HG03025 (cell line): Measurements from ENCODE around the gene ADAMTS9.

Source experiments
- ATAC-seq: cut with Tn5 transposase; IDR thresholded peaks from one replicate; pipeline ENCODE4 v1.9.1; 2021; ENCODE audit warnings: mild to moderate bottlenecking, moderate library complexity; ENCODE audit not compliant: unreplicated experiment, low FRiP score

ADAMTS9 gene

DNA sequence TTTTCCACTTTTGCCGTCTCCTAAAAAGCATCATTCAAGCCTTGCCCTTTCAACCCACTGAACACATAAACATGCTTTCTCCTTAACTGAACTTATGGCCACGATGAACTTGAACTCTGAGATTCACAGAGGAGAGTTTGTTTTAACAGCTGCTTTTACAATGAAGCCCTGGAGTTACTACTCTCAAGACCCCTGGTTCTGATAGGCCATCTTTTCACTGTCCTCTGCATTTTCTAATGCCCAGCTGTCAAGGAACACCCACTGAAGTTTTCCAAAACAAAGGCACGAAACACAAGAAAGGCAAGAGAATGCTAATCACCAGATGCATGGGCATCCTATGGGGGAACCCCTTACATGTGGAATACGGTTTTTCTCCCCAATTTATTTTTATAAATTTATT, 100.8 kb downstream of the ADAMTS9 start:
- no peak for ATAC-seq

DNA sequence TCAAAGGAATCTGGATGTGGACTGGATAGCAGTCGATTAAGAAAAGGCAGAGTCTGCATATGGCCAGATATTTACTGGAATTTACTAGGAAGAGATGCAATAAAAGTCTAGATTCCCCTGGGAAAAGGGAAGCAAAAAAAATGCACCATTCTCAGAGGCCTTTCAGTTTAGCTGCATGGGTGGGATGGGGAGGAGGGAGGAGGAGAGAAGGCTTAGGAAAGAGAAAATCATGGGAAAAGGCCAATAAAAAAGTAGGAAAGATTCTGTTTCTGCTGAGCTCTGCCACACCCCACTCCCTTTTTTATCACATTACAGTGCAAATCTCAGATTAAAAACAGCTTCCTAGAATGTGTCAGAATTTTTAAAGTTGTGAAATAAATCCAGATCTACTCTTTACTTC, 103.6 kb downstream of the ADAMTS9 start:
- no peak for ATAC-seq

DNA sequence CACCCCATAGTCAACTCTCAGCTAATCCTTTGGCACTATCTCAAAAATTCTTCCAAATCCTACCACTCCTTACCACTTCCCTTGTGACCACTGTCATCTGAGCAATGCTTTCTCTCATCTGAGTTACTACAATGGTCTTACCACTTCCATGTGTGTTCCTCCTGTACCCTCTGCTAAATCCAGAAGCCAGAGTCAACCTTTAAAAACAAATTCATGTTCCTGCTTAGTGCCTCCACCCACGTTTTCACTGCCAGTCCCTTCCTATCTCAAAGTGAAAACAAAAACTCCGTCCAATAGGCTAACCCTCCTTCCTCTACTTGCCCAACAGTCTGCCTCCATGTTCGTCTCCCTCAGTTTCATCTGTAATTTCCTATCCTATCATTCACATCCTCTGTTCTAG, 109.0 kb downstream of the ADAMTS9 start:
- no peak for ATAC-seq

DNA sequence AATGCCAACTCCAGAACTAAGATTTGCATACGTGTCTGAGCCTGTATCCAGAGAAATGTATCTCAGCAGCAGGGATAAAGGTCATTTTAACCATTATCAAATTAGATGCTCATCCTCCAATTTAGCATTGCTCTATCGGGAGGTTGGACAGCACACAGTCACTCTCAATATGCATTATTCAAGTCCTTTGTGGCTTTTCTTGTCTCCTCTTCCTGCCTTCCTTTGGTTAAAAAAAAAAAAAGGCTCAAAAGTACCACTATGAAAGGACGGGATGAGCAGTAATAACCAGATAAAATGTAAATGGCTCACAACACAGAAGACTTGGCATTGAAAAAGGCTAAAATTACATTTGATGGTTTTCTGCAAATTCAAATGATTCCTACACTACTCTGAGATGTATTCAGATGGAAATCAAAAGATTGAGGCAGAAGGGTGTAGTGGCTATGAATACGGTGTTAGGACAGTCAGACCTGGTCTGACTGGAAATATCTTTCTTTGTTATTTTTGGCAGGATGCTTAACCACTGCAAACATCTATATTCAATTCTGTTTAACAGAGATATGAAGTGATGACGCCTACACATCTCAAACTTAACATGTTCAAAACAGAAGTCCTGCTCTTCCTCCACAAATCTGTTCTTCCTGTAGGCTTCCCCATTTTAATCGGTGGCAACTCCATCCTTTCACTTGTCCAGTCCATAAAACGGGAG, 109.6 kb downstream of the ADAMTS9 start:
- no peak for ATAC-seq

DNA sequence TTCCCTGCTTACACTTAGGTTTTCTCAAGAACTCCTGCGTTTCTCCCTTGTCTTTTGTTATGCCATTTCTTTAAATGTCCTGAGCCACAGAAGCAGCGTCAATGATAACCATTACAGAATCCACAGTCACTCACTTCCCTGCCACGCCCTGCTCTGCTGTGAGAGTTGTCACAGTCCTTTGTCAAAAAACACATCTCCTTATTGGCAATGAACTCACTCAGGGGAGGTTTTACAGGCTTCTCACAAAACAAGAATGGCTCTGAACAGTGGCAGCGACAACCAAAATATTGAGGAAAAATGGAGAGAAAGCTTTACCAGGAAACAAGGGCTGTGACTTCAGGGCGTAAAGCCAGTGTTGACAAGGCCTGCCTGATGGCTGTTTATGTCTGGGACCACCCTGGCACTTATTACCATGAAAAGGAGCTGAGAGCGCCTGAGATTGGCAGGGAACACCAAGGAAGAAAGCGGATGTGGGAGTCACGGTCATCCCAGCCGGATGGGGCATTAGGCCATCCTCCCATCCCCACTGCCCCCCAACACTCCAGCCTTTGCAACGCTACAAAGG, 111.5 kb downstream of the ADAMTS9 start:
- ATAC-seq: no peak

DNA sequence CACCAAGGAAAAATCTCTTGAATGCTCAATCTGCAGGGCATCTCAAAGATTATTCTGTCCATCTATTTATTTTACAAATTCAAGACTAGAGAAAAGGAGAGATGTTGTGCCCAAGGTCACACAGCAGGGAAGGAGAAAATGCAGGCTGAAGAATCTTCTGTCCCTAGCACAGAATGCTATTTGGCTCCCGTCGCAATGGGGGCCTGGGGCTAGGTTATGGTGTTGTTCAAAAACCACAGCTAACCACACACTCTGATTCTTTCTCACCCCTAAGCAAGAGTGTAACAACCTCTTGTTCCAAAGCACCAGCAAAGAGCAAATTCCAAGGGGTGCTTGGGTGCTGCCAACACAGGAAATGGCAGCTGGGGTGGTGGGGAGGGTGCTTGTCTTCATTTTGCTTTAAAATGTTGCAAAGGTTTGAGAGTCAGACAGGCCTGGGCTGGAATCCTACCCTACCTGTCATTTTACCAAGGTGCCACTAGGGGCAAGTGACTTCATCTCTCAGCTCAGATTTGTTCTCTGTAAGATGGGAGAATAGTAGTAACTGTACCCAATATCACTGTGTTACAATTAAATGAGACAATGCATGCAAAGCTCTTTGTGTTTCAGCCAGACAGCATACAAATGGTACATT, 112.5 kb downstream of the ADAMTS9 start:
- peak; percentile 72 for ATAC-seq

DNA sequence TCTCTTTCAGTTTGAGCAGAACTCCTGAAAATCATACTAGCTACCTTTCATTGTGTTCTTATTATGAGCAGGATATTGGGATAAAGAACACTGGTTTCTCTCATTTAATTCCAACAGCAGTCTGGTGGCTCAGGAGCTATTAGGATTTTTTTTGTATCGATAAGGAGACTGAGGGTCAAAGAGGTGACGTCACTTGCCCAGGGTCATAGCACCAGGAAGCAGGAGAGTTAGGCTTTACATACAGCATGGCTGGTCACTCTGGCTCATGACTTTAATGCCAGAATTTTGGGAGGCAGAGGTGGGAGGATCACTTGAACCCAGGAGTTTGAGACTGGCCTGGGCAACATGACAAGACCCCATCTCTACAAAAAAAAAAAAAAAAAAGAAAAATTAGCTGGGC, 113.6 kb downstream of the ADAMTS9 start:
- no peak for ATAC-seq

DNA sequence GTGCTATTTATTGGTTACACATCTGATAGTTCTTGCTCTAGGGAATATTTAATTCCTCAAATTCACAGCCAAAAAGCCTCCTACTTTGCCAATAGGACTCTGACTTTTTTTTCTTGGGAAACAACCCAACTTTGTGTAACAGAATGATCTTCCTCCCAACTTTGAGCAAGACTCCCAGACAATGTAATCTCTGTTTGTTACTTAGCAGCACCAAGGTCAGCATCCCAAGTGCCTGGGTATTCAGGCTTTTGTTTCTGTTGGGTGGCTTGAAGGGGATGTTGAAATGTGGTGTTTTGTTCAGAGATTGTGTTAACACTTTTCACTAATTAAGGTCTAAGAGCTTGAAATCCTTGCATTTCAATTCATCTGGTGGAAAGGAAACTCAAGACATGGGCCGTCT, 115.8 kb downstream of the ADAMTS9 start:
- ATAC-seq: no peak

DNA sequence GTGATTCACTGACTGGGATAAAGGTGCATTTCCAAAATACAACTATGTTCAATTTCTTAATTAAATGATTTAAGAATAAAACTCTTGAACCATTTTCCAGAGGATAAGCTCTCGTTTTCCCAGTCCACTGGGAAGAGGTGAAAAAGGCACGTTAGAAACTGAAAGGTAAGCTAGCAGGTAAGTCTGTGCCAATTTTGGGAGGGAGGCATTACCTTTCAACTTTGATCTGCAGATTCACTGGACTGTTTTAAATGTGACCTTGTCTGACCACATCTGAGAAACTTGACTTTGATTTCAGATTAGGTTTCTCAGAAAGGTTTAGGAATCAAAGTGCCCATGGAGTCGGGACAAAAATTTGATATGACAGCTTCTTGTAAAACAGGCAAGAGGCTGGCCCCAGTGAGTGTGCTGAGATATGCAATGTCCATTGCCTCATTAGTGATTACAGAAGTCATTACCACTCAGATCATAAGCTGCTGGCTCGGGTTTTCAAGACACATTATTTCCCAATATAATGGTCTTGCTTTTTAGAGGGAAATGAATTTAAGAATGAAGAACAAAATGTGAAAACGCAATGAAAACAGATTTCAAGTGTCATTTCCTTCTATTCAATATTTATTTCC, 118.8 kb downstream of the ADAMTS9 start:
- no peak for ATAC-seq

DNA sequence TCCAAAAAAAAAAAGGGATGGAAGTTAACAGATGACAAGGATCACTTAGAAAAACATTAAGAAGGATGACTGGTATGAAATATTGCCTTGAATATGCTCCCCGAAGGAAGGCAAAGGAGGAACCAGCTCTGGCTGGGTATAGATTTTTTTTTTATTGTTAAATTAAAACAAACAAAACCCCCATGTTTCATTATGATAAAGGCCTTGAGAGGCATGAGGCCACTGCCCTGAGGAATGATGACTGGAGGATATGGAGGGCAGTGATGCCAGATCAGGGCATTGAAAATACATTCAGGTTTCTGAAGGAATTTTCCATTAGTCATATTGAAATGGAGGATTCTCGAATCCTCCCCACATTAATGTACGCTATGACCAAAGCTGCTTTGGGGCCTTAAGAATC, 120.9 kb downstream of the ADAMTS9 start:
- ATAC-seq: no peak

DNA sequence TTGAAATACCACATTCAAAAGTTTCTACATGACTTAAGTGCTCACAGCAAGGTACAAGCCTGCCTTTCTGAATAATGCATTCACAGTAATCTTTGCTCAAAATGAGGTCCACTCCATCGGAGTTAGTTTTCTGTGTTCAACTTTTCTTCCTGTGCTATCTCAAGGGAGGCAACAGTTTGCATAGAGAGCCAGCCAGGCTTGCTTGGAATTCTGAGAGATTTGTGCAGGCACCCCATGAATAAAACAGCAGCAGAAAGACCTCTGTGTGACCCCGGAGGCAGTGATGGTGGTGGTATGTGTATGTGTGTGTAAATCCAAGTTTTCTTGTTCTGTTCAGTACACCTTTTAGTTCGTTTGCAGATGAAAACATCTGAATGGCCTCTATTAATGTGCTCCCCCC, 124.0 kb downstream of the ADAMTS9 start:
- ATAC-seq: no peak

DNA sequence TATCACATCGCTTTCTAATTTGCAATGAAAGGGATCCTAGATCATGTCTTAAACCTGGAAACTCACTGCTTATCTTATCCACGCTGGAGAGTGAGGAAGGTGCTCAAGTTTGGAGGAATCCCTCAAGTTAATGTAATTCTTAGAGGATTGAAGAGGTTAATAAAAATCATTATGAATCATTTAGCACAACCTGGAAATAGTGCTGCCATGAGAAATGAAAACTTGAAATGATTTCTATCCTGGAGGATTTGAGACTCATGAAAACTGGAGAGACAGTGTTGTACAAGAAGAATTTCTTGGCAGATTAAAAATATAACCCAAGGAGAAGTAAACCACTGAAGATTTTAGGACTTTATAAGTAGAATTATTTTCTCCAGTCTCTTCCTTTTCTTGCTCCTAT, 125.9 kb downstream of the ADAMTS9 start:
- ATAC-seq: no peak

DNA sequence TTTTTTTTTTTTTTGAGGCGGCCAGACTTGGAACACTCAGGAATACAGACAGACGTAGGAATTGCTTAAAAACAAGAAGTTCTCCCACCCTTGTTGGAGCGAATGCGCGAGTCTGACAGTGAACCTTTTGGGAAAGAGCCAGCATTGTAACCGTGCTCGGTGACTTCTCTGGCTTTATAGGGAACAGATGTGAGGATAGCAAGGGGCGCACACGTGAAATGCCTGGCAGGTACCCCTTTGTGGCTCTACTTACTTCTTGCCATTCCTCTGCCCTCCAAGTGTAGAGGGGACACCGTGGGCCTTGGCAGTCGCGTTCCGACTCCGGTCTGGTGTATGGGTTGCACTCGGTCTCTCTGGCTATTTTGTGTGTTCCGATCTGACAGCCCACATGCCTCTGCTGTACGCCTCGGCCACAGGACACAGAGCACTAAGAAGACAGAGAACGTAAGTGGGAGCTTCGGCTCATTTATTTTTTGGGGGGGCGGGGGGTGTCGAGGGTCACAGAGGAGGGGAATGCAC, 126.4 kb downstream of the ADAMTS9 start:
- ATAC-seq: no peak

DNA sequence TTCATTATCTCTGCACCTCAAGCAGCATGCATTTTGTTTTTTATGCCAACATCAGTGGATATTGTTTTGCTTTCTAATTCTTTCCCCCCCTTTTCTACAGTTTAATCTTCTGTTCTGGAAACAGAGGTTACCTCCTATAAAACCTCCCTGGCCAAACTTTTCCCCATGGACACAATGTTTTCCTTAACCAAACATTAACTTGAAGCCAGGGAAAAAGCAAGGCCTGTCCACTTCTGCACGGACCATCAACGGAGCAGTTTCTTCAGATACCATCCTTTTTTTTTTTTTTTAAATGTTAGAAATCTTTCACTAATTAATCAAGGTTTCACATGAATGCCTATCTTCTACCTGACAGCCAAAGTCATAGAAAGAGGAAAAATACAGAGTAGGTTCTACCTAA, 127.0 kb downstream of the ADAMTS9 start:
- no peak for ATAC-seq

DNA sequence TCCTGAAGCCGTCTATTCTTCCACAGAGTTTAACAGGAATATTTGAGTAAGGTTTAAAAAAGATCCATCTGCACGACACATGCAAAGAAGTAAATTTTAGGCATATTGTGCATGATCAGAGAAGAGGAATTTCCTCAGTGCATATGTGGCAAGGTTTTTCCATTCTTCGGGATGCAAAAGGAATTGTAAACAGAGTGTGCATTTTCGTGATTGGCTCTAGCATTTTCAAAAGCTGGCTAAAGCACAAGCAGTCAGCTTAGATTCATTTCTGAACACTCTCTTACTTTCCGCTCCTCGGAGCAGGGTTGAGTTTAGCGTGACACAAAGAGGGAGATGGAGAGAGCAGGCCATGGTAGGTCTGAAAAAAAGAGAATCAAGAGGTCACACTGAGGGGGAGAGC, 128.2 kb downstream of the ADAMTS9 start:
- no peak for ATAC-seq

DNA sequence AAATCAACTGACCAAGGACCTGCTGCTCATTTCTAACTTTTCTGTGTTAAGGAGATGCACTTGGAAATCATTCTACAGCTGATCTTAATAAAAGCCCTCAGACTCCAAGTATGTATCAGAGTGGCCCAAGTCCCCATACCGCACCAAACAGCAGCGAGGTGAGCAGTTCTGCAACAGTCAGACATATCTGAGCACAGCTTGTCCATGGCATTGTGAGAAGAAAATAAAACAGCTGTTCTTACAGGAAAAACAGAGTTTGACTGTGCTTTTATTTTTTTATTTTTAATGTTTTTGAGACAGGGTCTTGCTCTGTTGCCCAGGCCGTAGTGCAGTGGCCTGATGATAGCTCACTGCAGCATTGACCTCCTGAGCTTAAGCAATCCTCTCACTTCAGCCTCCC, 131.8 kb downstream of the ADAMTS9 start:
- no peak for ATAC-seq

DNA sequence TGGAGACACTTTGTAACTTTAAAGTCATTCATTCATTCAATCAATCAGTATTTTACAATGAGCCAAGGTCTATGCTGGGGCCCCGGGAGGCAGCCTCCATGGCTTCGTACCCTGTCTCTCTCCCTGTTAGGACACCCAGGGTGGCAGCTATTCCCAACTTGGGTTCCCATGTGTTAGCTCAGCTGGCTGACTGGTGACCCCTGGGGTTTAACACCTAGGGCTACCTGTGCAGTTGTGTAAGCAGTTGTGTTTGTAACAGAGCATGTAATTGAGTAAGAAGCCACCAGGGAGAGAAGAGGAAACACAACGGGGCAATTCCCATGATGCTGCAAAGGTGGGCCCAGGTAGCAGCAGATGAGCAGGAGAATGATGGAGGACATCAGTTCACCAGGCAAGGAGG, 132.4 kb downstream of the ADAMTS9 start:
- ATAC-seq: no peak

DNA sequence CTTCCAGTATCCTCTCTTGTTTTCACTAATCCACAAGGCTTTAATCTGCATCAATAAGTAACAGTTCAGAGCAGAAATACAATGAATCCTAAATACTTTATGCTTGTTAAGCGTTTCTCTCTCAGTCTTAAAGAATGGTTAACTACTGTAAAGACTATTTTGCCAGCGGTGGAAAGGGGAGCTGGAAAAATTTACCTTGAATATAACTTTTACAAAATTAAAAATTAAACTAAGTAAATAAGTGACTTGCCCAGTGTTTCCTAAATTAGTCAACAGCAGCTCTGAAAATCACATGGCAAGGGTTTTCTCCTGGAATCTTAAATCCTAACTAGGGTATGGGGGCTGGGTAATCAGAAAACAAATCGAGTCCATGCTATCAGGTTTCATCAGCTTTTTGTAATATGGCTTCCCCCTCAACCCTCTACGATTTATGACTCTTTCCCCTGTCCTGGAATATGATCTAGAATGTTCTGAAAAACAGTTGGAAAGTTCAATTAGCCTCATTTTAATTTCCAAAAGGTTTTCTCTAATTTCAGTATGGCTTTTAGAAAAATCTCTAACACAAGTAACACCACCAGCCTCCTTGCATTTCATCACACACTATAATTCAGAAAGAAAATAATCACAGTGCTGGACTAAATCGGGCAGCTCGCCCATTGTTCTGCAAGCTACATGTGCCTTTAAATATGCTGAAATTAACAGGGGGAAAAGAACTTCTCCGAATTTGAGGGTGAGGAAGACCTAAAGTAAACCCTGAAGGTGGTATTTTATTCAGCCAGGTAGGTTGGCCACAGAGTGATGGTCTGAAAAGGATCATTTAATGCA, 133.5 kb downstream of the ADAMTS9 start:
- no peak for ATAC-seq

DNA sequence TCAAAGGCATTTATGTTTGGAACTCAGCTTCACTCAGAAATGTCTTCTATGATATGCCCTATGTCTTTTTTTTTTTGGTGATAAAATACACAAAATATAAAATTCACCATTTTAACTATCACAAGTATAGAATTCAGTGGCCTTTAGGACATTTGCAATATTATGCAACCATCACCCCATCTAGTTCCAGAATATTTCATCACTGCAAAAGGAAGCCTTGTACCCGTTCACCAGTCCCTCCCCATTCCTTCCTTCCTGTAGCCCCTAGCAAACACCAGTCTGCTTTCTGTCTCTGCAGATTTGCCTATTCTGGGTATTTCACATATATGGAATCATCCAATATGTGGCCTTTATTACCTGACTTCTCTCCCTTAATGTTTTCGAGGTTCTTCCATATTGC, 134.8 kb downstream of the ADAMTS9 start:
- no peak for ATAC-seq

DNA sequence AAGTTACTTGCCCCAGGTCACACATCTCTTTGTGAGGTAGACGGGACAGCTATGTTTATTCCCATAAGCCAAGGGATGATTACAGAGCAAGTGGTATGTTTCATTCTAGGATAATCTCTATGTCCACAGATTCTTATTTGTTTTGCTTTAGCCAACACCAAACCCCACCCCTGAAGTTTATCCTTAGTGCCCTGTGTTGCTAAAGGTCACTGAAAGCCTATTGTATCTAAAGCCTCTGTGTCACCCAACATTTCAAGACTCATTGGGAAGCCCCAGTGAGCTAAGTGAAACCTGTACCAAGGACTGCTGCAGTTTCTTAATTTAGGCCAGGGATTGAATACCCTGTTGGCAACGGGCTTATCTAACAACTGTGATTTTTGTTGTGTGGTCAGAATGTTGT, 135.6 kb downstream of the ADAMTS9 start:
- no peak for ATAC-seq

DNA sequence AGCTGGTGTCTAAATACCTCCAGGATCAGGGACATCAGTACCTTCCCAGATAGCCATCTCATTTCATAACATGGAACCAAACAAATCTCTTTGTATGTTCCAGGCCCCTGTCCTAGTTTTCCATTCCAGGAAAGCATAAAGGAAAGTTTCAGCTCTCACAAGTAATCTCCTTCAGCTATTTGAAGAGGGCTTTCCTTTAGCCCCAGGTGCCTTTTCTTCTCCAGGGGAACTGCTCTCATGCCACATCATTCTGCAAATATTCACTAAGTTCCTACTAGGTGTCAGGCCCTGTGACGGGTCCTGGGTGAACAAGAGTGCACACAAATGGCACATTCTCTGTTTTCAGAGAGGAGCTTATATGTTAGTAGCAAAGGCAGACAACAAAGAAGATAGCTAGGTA, 136.1 kb downstream of the ADAMTS9 start:
- ATAC-seq: no peak
